HEK293 (cell line): ENCODE measurements around the gene BCORL1.

ENCODE experiments used
- REPIN1 ChIP-seq: fragments of 450-650 bp; formaldehyde crosslinking; IDR thresholded peaks from 2 replicates; pipeline ENCODE4 v1.5.1; 2017; ENCODE audit warnings: missing biosample characterization, missing genetic modification characterization, low read depth
- TCF7L2 ChIP-seq: IDR thresholded peaks from 2 replicates; pipeline ENCODE4 v1.6.1; 2011; ENCODE audit warnings: low read depth, mild to moderate bottlenecking, inconsistent platforms, low read length, moderate library complexity, borderline replicate concordance
- ZNF138 ChIP-seq: fragments of 450-650 bp; formaldehyde crosslinking; IDR thresholded peaks from 2 replicates; pipeline ENCODE4 v1.5.1; 2016; ENCODE audit warnings: missing biosample characterization, missing genetic modification characterization, borderline replicate concordance
- ZNF223 ChIP-seq: fragments of 450-650 bp; formaldehyde crosslinking; IDR thresholded peaks from 2 replicates; pipeline ENCODE4 v1.5.1; 2016; ENCODE audit warnings: missing biosample characterization, missing genetic modification characterization
- ZNF416 ChIP-seq: fragments of 450-650 bp; formaldehyde crosslinking; IDR thresholded peaks from 2 replicates; pipeline ENCODE4 v1.5.1; 2016; ENCODE audit warnings: missing biosample characterization, missing genetic modification characterization
- ZNF544 ChIP-seq: fragments of 450-650 bp; formaldehyde crosslinking; IDR thresholded peaks from 2 replicates; pipeline ENCODE4 v1.5.0; 2017; ENCODE audit warnings: missing biosample characterization, missing genetic modification characterization
- ZNF571 ChIP-seq: fragments of 450-650 bp; formaldehyde crosslinking; IDR thresholded peaks from 2 replicates; pipeline ENCODE4 v1.5.0; 2017; ENCODE audit warnings: missing biosample characterization, missing genetic modification characterization
- ZNF629 ChIP-seq: fragments of 450-650 bp; formaldehyde crosslinking; IDR thresholded peaks from 2 replicates; pipeline ENCODE4 v1.5.1; 2017; ENCODE audit warnings: missing biosample characterization, missing genetic modification characterization
- ZNF658 ChIP-seq: fragments of 450-650 bp; formaldehyde crosslinking; IDR thresholded peaks from 2 replicates; pipeline ENCODE4; 2016; ENCODE audit warnings: missing biosample characterization, missing genetic modification characterization
- ZNF664 ChIP-seq: fragments of 450-650 bp; formaldehyde crosslinking; IDR thresholded peaks from 2 replicates; pipeline ENCODE4 v1.5.1; 2016; ENCODE audit warnings: missing biosample characterization, missing genetic modification characterization
- TF ChIP-seq, protein P1 (sequence below): fragments of 450-650 bp; formaldehyde crosslinking; IDR thresholded peaks from 2 replicates; pipeline ENCODE4 v1.5.1; 2016; ENCODE audit warnings: missing biosample characterization, missing genetic modification characterization
- TF ChIP-seq, protein P2 (sequence below): fragments of 450-650 bp; formaldehyde crosslinking; IDR thresholded peaks from 2 replicates; pipeline ENCODE4 v1.5.1; 2016; ENCODE audit warnings: missing biosample characterization, missing genetic modification characterization

DNA sequence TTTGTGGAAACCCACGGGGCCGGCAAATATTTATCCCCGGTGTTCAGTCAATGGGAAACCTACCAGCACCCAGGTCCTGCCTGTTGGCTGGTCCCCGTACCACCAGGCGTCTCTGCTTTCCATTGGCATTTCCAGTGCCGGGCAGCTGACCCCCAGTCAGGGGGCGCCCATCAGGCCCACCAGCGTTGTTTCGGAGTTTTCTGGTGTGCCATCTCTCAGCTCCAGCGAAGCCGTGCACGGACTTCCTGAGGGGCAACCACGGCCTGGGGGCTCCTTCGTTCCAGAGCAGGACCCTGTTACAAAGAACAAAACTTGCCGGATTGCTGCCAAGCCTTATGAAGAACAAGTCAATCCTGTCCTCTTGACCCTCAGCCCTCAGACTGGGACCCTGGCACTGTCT lies 32.7 kb downstream of the BCORL1 start:
- TF ChIP-seq ZNF658 (tag by site-specific recombination) (no peak), ZNF629 (no peak), ZNF664 (tag by site-specific recombination) (no peak), ZNF544 (tag by site-specific recombination) (no peak), REPIN1 (tag by site-specific recombination) (no peak), ZNF416 (tag by site-specific recombination) (no peak), ZNF223 (tag by site-specific recombination) (no peak), TCF7L2 (no peak), ZNF571 (no peak), ZNF138 (no peak)
- TF ChIP-seq, protein P1, sequence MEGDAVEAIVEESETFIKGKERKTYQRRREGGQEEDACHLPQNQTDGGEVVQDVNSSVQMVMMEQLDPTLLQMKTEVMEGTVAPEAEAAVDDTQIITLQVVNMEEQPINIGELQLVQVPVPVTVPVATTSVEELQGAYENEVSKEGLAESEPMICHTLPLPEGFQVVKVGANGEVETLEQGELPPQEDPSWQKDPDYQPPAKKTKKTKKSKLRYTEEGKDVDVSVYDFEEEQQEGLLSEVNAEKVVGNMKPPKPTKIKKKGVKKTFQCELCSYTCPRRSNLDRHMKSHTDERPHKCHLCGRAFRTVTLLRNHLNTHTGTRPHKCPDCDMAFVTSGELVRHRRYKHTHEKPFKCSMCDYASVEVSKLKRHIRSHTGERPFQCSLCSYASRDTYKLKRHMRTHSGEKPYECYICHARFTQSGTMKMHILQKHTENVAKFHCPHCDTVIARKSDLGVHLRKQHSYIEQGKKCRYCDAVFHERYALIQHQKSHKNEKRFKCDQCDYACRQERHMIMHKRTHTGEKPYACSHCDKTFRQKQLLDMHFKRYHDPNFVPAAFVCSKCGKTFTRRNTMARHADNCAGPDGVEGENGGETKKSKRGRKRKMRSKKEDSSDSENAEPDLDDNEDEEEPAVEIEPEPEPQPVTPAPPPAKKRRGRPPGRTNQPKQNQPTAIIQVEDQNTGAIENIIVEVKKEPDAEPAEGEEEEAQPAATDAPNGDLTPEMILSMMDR: no peak
- TF ChIP-seq, protein P2, sequence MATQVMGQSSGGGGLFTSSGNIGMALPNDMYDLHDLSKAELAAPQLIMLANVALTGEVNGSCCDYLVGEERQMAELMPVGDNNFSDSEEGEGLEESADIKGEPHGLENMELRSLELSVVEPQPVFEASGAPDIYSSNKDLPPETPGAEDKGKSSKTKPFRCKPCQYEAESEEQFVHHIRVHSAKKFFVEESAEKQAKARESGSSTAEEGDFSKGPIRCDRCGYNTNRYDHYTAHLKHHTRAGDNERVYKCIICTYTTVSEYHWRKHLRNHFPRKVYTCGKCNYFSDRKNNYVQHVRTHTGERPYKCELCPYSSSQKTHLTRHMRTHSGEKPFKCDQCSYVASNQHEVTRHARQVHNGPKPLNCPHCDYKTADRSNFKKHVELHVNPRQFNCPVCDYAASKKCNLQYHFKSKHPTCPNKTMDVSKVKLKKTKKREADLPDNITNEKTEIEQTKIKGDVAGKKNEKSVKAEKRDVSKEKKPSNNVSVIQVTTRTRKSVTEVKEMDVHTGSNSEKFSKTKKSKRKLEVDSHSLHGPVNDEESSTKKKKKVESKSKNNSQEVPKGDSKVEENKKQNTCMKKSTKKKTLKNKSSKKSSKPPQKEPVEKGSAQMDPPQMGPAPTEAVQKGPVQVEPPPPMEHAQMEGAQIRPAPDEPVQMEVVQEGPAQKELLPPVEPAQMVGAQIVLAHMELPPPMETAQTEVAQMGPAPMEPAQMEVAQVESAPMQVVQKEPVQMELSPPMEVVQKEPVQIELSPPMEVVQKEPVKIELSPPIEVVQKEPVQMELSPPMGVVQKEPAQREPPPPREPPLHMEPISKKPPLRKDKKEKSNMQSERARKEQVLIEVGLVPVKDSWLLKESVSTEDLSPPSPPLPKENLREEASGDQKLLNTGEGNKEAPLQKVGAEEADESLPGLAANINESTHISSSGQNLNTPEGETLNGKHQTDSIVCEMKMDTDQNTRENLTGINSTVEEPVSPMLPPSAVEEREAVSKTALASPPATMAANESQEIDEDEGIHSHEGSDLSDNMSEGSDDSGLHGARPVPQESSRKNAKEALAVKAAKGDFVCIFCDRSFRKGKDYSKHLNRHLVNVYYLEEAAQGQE (tag by site-specific recombination): no peak
